ENCODE data around the gene GSTO2. TPM values are rescaled to one million over a fixed set of nuclear protein-coding genes. Genes with fewer than 3 reads are reported as not detected.

Gene GSTO2
- total RNA-seq, 1 donor from 2014 or later, result 6.3 TPM

- DNase-seq, result no peak
These were observed 39.5 kb downstream of the GSTO2 start for GRCh38 chr10:104308439-104308903.

- DNase-seq, result no peak
These were observed 41.3 kb downstream of the GSTO2 start for GRCh38 chr10:104309980-104310978.

GRCh38 chr10:104311184-104311720 is 42.3 kb downstream of the GSTO2 start:
- no peak for DNase-seq

DNA sequence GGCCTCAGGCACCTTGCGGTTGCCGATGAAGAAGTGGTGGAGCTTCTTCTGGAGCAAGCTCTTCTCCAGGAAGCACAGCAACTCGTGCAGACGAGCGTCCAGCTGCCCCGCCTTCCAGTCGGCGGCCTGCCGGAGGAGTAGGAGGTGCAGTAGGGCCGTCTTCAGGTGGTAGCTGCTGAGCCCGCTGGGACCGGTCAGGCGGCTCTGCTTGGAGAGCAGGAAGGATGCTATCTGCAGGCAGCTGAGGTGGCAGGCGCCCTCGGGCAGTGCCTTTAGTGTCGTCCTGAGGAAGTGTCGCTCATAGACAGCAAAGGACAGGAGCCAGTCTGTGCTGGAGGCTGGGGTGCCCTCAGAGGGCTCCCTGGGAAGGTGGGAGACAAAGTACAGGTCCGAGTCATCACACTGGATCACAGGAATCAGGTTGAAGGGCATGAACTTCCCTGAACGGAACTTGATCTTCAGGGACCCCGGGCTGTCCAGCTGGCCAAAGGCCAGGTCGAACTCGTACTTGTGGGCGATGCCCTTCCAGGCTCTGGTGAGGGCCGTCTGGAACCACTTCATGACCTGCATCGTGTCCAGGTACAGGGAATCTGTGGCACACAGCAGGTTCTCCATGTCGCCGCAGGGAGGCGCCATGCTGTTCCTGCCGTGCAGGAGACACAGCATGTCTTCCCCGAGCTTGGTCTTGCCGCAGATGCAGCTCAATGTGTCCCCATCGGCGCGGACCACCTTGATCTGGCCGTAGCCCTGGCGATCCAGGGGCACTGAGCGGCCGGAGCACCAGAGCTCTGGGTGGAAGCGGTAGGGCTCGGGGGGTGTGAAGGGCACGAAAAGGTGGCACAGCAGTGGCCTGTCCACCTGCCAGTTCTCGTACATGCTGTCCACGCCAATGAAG is 45.9 kb downstream of the GSTO2 start:
- no peak for DNase-seq

- no peak for DNase-seq
These were observed 46.5 kb downstream of the GSTO2 start for GRCh38 chr10:104315486-104315921.

DNA sequence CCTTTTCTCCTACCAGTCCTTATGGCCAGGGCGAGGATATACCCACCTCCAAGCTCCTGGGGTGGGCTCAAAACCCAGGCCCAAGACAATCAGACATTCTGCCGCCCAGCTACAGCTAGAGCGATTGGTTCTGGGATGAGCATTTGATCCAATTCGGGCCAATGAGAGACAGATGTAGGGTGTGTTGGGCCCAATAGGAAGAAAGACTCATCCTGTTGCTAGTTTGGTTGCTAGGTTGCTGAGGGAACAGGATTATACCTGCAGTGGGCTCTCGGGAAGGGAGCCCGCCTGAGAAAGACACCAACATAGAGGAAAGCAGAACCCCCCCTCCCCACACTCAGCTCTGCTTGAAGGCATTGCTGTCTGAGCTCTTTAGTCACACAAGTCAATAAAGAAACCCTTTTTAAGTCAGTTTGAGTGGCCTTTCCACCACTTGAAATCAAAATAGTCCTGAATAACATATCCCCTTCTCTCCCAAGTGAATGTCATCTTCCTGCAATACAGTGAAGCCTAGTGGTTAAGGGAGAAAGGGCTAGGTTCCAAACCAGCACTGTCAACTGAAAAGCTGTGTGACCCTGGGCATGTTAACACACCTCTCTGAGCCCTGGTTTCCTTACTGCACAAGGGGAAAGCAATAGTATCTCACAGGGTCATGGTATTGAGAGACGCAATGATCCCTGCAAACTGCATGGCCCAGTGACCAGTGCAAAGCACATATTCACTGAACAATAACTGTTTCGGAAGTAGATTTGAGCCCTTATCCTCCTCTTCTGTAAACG is 47.5 kb downstream of the GSTO2 start:
- DNase-seq, result no peak

GRCh38 chr10:104317269-104317710 is 48.3 kb downstream of the GSTO2 start:
- peak; percentile 68 for DNase-seq

GRCh38 chr10:104317726-104318299 is 48.8 kb downstream of the GSTO2 start:
- DNase-seq, result no peak

DNA sequence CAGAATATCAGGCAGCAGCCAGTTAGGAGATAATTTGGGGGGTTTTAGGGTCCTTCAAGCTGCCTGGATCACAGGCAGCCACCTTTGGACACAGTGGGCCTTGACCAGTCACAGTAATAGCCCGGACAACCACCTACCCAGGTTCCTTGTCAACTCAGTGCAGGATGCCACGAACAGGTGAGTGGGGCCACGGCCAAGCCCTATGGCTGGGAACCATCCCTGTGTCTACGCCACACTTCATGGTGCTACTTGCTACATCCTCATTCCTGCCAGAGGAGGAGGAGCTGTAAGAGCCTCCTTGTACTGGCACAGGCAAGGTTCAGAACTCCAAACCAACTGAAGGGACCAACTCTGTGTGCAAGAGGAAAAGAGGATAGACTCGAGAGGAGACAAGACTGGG is 49.3 kb downstream of the GSTO2 start:
- DNase-seq, result no peak

DNA sequence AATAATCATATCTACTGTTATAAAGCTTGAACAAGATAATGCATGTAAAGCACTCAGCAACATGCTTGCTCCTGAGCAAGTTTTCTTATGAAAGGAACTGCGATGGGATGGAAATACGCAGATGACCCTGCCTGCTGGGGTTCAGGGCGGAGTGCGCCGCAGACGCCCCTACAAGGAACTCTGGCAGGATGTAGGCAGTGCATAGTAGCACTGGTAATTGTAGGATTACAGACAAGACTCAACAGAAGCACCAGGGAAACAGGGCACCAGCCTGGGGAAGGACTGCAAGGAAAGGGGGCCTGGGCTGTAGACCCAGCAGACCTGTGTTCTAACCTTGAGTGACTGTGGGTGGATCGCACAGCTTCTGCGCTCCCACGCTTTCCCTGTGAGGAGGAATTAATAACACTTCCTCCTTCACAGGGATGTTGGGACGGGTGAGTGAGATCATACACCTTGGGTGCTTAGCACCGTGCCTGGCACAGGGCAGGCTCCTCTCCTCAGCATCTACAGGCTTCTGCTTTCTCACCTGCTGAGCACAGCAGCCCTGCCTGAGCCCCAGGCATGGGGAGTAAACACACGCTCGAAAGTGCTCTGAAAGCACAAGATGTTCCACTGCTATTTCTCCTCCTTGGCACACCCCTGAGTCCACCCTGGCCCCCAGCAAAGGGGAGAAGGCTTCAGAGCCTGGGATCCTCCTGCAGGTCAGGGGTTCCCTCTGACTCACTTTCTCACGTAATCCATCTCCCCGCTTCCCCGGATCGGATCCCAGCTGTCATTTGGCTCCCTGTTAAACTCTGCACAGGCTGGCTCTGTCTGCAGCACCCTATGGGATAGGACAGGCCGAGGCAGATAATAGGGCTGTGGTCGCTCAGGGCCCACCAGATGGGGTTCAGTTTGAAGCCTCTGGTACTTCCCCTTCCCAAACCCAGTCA is 50.1 kb downstream of the GSTO2 start:
- no peak for DNase-seq

- no peak for DNase-seq
These were observed 52.2 kb downstream of the GSTO2 start for GRCh38 chr10:104321226-104321625.

DNA sequence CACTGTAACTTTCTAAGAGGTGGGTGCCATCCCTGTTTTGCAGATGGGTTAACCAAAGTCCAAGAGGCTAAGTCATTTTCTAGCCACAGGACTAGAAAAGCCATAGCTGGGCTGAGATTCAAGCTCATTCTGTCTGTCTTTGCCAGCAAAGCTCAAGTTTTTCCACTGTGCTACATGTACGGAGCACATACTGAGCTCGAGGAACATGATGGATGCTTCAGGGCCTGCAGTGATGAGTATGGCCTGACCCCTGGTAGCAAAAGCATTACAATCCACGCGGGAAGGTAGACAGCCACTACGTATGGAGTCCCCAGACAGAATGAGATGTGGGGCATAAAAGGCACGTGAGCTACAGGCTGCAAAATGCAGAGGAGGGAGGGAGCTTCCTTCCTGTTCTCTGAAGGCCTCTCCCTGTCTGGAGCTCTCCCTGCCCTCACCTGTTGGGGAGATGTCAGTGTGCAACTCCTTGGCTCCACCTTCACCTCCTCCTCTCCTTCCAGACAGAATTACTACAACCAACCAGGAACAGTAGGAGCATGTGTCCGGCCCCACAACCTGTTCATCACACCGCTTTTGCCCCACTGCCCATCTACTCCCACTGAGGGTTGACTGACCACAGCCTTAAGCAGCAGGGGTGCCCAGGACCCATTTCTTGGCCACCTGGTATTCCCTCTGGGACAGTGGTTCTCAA is 52.9 kb downstream of the GSTO2 start:
- DNase-seq, result no peak

DNA sequence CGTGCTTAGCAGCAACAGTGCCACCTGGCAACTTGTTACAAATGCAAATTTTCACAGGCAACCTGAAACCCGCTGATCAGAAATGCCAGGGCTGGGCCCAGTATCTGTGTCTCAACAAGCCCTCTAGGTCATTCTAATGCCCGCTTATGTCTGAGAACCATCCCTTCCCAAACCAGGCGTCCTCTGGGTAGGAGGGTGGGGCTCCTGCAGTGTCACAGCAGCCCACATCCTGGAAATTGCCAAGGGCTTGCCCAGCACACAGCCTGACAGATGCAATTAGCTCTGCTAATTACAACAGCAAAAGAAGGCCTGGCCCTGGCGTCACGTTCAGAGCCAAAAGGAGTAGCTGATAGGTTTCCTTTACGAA is 53.4 kb downstream of the GSTO2 start:
- DNase-seq, result no peak

DNA sequence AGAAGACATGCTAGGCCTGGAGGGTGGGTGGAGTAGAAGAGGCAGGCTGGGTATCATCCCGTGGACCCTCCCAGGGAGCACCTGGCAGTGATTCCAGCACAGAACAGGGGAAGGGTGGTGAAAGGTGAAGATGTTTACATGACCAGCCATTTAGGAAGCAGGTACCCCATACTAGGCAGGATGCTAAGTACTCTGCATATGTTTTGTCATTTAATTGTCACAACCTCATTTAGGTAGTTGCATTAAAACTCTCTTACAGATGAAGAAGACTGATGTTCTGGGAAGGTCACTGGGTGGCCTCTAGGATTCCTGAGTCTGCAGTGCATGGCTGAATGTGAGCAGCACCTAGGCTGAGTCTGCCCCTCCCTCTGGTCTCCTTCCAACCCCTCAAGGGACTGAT is 54.1 kb downstream of the GSTO2 start:
- no peak for DNase-seq

DNA sequence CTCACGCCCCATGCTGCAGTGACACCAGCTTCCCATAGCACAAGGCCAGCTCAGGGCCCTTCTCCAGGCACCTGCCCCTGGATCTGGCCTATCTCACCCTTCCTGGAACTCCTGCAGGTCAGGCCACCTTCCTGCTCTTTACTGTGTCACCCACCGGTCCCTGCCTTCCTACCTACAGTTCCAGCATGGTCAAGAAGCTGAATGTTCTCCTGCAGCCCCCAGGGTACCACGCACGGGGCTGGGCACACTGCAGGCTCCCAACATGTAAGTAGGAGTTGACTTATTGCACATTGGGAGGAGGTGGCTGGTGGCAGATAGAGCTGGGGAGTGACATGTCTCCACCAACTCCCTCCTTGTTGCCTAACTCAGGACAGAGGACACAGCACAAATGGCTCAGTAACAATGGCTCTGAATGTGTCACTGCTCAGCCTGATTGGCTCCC is 54.8 kb downstream of the GSTO2 start:
- DNase-seq, result no peak

DNA sequence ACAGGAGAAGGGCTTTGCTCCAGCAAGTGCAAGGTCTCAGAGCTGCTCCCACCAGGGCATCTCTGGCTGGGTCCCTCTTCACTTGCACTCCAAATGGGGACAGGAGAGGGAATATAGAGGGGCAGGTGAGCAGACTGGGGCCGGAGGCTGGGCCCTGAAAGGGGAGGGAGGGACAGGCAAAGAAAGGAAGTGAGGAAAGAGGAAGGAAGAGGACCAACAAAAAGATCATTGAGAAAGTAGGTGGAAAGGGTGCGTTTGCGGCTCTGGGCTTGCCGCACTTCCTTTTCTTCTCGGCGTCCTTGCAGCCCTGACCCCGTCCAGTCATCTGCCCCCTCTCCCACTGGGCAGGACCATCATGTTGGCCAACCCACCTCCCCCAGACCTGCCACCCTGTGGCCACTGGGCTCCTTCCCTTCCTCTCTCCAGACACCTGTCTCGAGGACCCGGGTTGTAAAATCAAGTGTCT is 55.3 kb downstream of the GSTO2 start:
- DNase-seq, result no peak

DNA sequence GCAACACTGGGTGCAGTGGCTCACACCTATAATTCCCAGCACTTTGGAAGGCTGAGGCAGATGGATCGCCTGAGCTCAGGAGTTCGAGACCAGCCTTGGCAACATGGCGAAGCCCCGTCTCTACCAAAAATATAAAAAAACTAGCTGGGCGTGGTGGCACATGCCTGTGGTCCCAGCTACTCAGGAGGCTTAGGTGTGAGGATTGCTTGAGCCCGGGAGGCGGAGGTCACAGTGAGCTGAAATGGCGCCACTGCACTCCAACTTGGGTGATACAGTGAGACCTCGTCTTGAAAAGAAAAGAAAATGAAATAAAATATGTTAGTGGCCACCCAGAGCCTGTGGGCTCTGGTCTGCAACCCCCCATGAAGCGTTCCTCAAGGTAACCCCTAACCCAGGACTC is 55.9 kb downstream of the GSTO2 start:
- no peak for DNase-seq

GRCh38 chr10:104325436-104326435 is 56.8 kb downstream of the GSTO2 start:
- no peak for DNase-seq

Measured in skin of body (tissue), 2 donors.